Osteoblast (primary cell): ENCODE results near the gene PRKAR1B. TPM values are rescaled to one million over a fixed set of nuclear protein-coding genes. Genes with fewer than 3 reads are reported as not detected.
A peak's percentile ranks its signal among the peaks of the same experiment; 100 is the strongest.

Experiments used
- DNase-seq: peaks from one replicate; pipeline ENCODE4 v3.0.0; 2011; ENCODE audit warnings: low spot score, mixed read lengths; ENCODE audit not compliant: insufficient read length; ENCODE audit errors: missing footprints
- H2AFZ ChIP-seq: 2 replicates; pipeline ENCODE4 v1.6.0; 2011; ENCODE audit warnings: mild to moderate bottlenecking, low read length
- H3K27ac ChIP-seq: 2 replicates; pipeline ENCODE4 v1.5.1; 2011; ENCODE audit warnings: mild to moderate bottlenecking, low read depth, low read length, moderate library complexity
- H3K27me3 ChIP-seq: 2 replicates; pipeline ENCODE4 v1.6.0; 2012; ENCODE audit warnings: mild to moderate bottlenecking, control low read depth, inconsistent platforms, low read length, moderate library complexity; ENCODE audit not compliant: insufficient read depth
- H3K36me3 ChIP-seq: 2 replicates; pipeline ENCODE4 v1.5.1; 2011; ENCODE audit warnings: mild to moderate bottlenecking, low read length, control low read depth, moderate library complexity; ENCODE audit not compliant: insufficient read depth
- H3K4me1 ChIP-seq: 2 replicates; pipeline ENCODE4 v1.5.1; 2011; ENCODE audit warnings: mild to moderate bottlenecking, low read length, control low read depth, moderate library complexity; ENCODE audit not compliant: insufficient read depth
- H3K4me2 ChIP-seq: 2 replicates; pipeline ENCODE4 v1.6.0; 2011; ENCODE audit warnings: mild to moderate bottlenecking, low read length; ENCODE audit not compliant: insufficient read depth
- H3K4me3 ChIP-seq: fragments of 200-600 bp; sonication (generic); 3 replicates; pipeline ENCODE4 v1.5.1; 2012; ENCODE audit warnings: mild to moderate bottlenecking, low read length, inconsistent platforms; ENCODE audit not compliant: insufficient read depth
- H3K79me2 ChIP-seq: 2 replicates; pipeline ENCODE4 v1.6.0; 2012; ENCODE audit warnings: mild to moderate bottlenecking, low read length, control low read depth, inconsistent platforms; ENCODE audit not compliant: insufficient read depth
- H3K9me3 ChIP-seq: 2 replicates; pipeline ENCODE4 v1.5.1; 2011; ENCODE audit warnings: low read depth, low read length, control low read depth
- H4K20me1 ChIP-seq: 2 replicates; pipeline ENCODE4 v1.6.0; 2012; ENCODE audit warnings: mild to moderate bottlenecking, low read length, control low read depth; ENCODE audit not compliant: insufficient read depth
- total RNA-seq: library from RNA; depleted of rRNA; stranded (reverse); fragments of >200 nt; gene quantifications from 2 replicates; pipeline ENCODE4 v1.2.3, GENCODE V29; 2012
- TF ChIP-seq, protein P1 (sequence below): IDR thresholded peaks from 2 replicates; pipeline ENCODE4 v1.5.1; 2011; ENCODE audit warnings: mild to moderate bottlenecking, low read depth, low read length, moderate library complexity; ENCODE audit errors: extremely low read depth

Gene PRKAR1B
- total RNA-seq, 1 donor: 6.5 TPM

DNA sequence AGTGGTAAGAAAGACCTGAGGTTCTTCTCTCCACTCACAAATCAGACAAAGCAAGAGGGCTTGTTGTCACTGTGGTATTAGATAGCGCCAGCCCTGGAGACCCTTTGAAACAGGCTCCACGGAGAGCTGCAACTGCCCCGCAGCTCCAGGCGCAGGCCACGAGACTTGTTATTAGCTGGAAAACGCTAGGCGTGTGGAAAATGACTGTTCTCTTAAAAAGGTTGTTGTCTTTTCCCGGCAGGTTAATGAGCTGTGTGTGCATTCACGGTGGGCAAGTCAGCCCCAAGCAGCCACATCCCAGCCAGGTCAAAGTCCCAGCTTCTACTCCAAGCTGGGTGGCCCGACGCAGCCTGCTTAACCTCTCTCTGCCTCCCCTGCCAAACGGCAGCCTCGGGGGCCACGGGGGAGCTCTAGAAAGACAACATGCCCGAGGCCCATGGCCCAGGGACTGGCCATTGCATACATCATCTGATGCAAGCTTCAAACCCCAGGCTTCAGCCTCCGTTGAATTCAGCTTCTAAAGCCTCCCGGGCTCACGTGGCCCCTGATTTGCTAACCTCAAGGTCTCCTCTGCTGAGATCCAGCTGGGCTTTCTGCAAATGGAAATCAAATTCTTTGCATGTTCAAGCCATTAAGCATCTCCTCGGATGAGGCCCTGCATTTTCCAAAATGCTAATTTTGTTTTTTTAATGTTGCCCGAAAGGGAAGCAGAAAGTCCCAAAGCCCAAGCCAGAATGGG lies 61.9 kb downstream of the PRKAR1B start:
- Histone ChIP-seq H3K27ac (no peak overlapping the region), H3K4me1 (peaks cover 11% of the 10 kb centered on the region), H3K36me3 (no peaks in the 10 kb centered on the region), H3K4me3 (no peak overlapping the region), H4K20me1 (peaks cover 4% of the 10 kb centered on the region), H3K79me2 (no peaks in the 10 kb centered on the region), H3K9me3 (no peaks in the 10 kb centered on the region), H2AFZ (no peak overlapping the region), H3K4me2 (no peak overlapping the region), H3K27me3 (no peaks in the 10 kb centered on the region)
- DNase-seq: peak; percentile 80
- TF ChIP-seq, protein P1, sequence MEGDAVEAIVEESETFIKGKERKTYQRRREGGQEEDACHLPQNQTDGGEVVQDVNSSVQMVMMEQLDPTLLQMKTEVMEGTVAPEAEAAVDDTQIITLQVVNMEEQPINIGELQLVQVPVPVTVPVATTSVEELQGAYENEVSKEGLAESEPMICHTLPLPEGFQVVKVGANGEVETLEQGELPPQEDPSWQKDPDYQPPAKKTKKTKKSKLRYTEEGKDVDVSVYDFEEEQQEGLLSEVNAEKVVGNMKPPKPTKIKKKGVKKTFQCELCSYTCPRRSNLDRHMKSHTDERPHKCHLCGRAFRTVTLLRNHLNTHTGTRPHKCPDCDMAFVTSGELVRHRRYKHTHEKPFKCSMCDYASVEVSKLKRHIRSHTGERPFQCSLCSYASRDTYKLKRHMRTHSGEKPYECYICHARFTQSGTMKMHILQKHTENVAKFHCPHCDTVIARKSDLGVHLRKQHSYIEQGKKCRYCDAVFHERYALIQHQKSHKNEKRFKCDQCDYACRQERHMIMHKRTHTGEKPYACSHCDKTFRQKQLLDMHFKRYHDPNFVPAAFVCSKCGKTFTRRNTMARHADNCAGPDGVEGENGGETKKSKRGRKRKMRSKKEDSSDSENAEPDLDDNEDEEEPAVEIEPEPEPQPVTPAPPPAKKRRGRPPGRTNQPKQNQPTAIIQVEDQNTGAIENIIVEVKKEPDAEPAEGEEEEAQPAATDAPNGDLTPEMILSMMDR: no peak

DNA sequence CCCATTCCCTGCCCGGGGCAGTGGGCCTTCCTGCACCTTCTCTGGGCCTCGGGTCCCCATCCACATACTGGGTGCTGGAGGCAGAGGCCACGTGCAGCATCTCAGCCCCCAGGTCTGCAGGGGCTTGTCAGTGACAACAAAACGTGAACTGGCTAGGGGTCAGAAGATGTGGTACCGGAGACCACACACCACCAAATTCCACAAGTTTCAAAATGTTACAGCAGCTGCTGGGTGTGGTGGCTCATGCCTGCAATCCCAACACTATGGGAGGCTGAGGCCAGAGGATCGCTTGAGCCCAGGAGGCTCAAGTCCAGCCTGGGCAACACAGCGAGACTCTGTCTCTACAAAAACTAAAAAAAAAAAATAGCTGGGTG lies 62.7 kb downstream of the PRKAR1B start:
- no peaks in the 10 kb centered on the region for H3K79me2 ChIP-seq
- peaks cover 11% of the 10 kb centered on the region for H3K4me1 ChIP-seq
- H3K27me3 ChIP-seq: no peaks in the 10 kb centered on the region
- TF ChIP-seq, protein P1: no peak
- no peak for DNase-seq
- H3K27ac ChIP-seq: no peak overlapping the region
- peaks cover 4% of the 10 kb centered on the region for H4K20me1 ChIP-seq
- H3K9me3 ChIP-seq: no peaks in the 10 kb centered on the region
- no peak overlapping the region for H2AFZ ChIP-seq
- no peaks in the 10 kb centered on the region for H3K36me3 ChIP-seq
- H3K4me3 ChIP-seq: no peak overlapping the region
- no peak overlapping the region for H3K4me2 ChIP-seq

DNA sequence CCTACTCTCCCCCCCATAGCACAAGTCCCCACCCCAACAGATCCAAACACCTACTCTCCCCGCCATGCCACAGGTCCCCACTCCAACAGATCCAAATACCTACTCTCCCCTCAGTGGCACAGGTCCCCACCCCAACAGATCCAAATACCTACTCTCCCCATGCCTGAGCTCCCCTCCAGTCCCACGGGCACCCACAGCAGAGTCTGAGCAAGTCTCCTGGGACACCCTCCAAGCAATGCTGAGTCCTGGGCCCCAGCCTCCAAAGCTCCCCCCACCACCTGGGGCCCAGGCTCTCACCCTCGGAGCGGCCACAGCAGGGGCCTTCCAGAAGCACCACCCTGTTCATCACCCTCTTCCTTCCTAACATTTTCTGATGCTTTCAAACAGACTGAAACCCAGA lies 64.5 kb downstream of the PRKAR1B start:
- TF ChIP-seq, protein P1: no peak

GRCh38 chr7:659996-660395 lies 67.1 kb downstream of the PRKAR1B start:
- no peaks in the 10 kb centered on the region for H3K4me1 ChIP-seq
- H3K27me3 ChIP-seq: no peaks in the 10 kb centered on the region
- peak; percentile 76 for DNase-seq
- H3K27ac ChIP-seq: no peak overlapping the region
- no peak overlapping the region for H3K4me2 ChIP-seq
- H2AFZ ChIP-seq: no peak overlapping the region
- no peaks in the 10 kb centered on the region for H3K9me3 ChIP-seq
- TF ChIP-seq, protein P1: no peak
- no peaks in the 10 kb centered on the region for H4K20me1 ChIP-seq
- no peaks in the 10 kb centered on the region for H3K79me2 ChIP-seq
- no peak overlapping the region for H3K4me3 ChIP-seq
- H3K36me3 ChIP-seq: no peaks in the 10 kb centered on the region

More for the DNA sequence above, 64.5 kb downstream of the PRKAR1B start:
- H3K4me1 ChIP-seq: no peaks in the 10 kb centered on the region
- H3K4me2 ChIP-seq: no peak overlapping the region
- DNase-seq: no peak
- no peaks in the 10 kb centered on the region for H3K27me3 ChIP-seq
- no peak overlapping the region for H2AFZ ChIP-seq
- no peak overlapping the region for H3K4me3 ChIP-seq
- H4K20me1 ChIP-seq: no peaks in the 10 kb centered on the region
- no peak overlapping the region for H3K27ac ChIP-seq
- no peaks in the 10 kb centered on the region for H3K36me3 ChIP-seq
- no peaks in the 10 kb centered on the region for H3K79me2 ChIP-seq
- no peaks in the 10 kb centered on the region for H3K9me3 ChIP-seq
